HUDEP-2 (cell line): ENCODE data around the gene LIPT2.

Experiments
- DNase-seq, 76 experiments: peaks; one replicate each; lab custom pipeline; 2025; ENCODE audit not compliant: unreplicated experiment in 76 of 76; lab: John Stamatoyannopoulos, UW

The LIPT2 gene

GRCh38 chr11:74466916-74467885 is 26.3 kb downstream of the LIPT2 start, which contains the start of gene KCNE3:
Gene KCNE3, minus strand, starts transcription at chr11:74467549. Its CDS starts 9,986 bp downstream, at chr11:74457563.
- peak in 16 of 76 experiments; percentile 7 to 50 (median 17) for DNase-seq

- peak in 21 of 76 experiments; percentile 6 to 49 (median 23) for DNase-seq
Observed at GRCh38 chr11:74465291-74465708, 28.2 kb downstream of the LIPT2 start.

GRCh38 chr11:74464746-74465145 is 28.8 kb downstream of the LIPT2 start:
- no peak for DNase-seq

GRCh38 chr11:74463216-74463615 is 30.3 kb downstream of the LIPT2 start:
- no peak for DNase-seq

GRCh38 chr11:74462631-74463030 is 30.9 kb downstream of the LIPT2 start:
- DNase-seq: no peak

GRCh38 chr11:74462009-74462408 is 31.5 kb downstream of the LIPT2 start:
- DNase-seq: no peak

- peak in 17 of 76 experiments; percentile 6 to 51 (median 24) for DNase-seq
Observed at GRCh38 chr11:74460481-74461154, 32.9 kb downstream of the LIPT2 start.

GRCh38 chr11:74460065-74460464 is 33.5 kb downstream of the LIPT2 start:
- DNase-seq: peak in 36 of 76 experiments; percentile 10 to 71 (median 38)

GRCh38 chr11:74459584-74459983 is 33.9 kb downstream of the LIPT2 start:
- DNase-seq: peak in 69 of 76 experiments; percentile 17 to 83 (median 59)

- no peak for DNase-seq
Observed at GRCh38 chr11:74457356-74457755, 36.2 kb downstream of the LIPT2 start.

- peak in 62 of 76 experiments; percentile 8 to 71 (median 46) for DNase-seq
Observed at GRCh38 chr11:74453373-74453975, 40.0 kb downstream of the LIPT2 start.

GRCh38 chr11:74452366-74452765 is 41.2 kb downstream of the LIPT2 start:
- no peak for DNase-seq

GRCh38 chr11:74450318-74450717 is 43.2 kb downstream of the LIPT2 start:
- no peak for DNase-seq

- peak in 50 of 76 experiments; percentile 8 to 85 (median 52) for DNase-seq
Observed at GRCh38 chr11:74449369-74449931, 44.1 kb downstream of the LIPT2 start.

GRCh38 chr11:74447720-74448119 is 45.8 kb downstream of the LIPT2 start:
- no peak for DNase-seq

GRCh38 chr11:74446532-74446938 is 47.0 kb downstream of the LIPT2 start:
- DNase-seq: no peak

GRCh38 chr11:74444173-74444826 is 49.2 kb downstream of the LIPT2 start:
- DNase-seq: no peak

- peak in 1 of 76 experiments; percentile 10 for DNase-seq
Observed at GRCh38 chr11:74443071-74443864, 50.3 kb downstream of the LIPT2 start.

- DNase-seq: no peak
Observed at GRCh38 chr11:74442636-74443035, 50.9 kb downstream of the LIPT2 start.
